ENCODE results near the gene AVL9. TPM values are rescaled to one million over a fixed set of nuclear protein-coding genes. Genes with fewer than 3 reads are reported as not detected.

Gene AVL9
- total and polyA plus RNA-seq, 2 of the 4 experiments (the other 2 are of a cell fraction), result 13.1 to 21.7 TPM

DNA sequence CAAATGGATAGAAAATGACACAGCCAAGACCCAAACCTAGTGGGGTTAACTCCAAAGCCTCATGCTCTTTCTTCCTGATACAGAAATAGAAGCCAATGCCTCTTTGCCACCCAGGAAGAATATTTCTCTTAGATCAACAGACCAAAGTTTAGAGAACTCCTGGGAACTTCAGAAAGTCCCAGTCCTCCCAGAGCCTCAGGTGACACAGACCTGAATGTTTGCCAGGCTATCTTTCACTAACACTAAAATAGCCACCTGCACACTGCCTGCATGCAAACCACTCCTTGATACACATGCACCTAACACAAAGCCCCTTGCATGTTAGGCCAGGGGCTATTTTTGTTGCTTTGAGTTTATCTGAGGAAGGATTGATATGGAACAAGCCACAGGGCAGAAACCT lies 32.8 kb upstream of the AVL9 start:
- ATAC-seq (ENCODE audit: low read depth), result no peak
- CTCF ChIA-PET, result no interaction called here
- intact Hi-C loops (cut with micrococcal nuclease), result no loop called here
- Histone ChIP-seq H3K79me1 (ENCODE audit: low read depth in 1 of 2, low read length in 2 of 2) (no peaks in the 10 kb centered on the region), H3K4me1 (ENCODE audit: control insufficient read depth, insufficient read depth, low read length) (no peaks in the 10 kb centered on the region), H2BK120ac (ENCODE audit: low read depth, low read length) (no peak overlapping the region), H3K36me3 (ENCODE audit: control insufficient read depth, insufficient read depth, low read length) (no peaks in the 10 kb centered on the region), H3K4me2 (ENCODE audit: low read depth, low read length) (no peak overlapping the region), H2BK15ac (ENCODE audit: low read depth, low read length) (no peak overlapping the region), H4K8ac (ENCODE audit: low read depth in 2 of 2, low read length in 2 of 2) (no peak overlapping the region), H2BK5ac (ENCODE audit: low read depth, low read length, poor library complexity, severe bottlenecking) (no peak overlapping the region), H4K20me1 (ENCODE audit: insufficient read depth, low read length) (no peaks in the 10 kb centered on the region), H3K14ac (replicated peaks; ENCODE audit: low read depth, low read length) (no peak overlapping the region), H3K9ac (ENCODE audit: low read depth, low read length) (no peak overlapping the region), H3K4me3 (ENCODE audit: insufficient read depth, low read depth, low read length) (no peak overlapping the region), H3K23ac (ENCODE audit: low read depth, low read length) (no peak overlapping the region), H3K9me3 (ENCODE audit: control insufficient read depth, insufficient read depth, low read length) (no peaks in the 10 kb centered on the region), H3K56ac (ENCODE audit: extremely low read depth, insufficient read depth, low read length) (no peak overlapping the region), H2BK20ac (ENCODE audit: low read depth, low read length) (no peak overlapping the region), H2AK5ac (ENCODE audit: low read depth, low read length) (no peak overlapping the region), H3K27ac (ENCODE audit: insufficient read depth, low read length) (no peak overlapping the region), H3K9me1 (ENCODE audit: insufficient read depth, low read length) (no peaks in the 10 kb centered on the region), H4K91ac (ENCODE audit: insufficient read depth, low read depth, low read length) (no peak overlapping the region), H4K5ac (ENCODE audit: low read depth, low read length) (no peak overlapping the region), H2AFZ (replicated peaks; ENCODE audit: low read length, poor library complexity) (no peak overlapping the region), H3K27me3 (ENCODE audit: control insufficient read depth, insufficient read depth, low read length) (no peaks in the 10 kb centered on the region), H3K18ac (ENCODE audit: low read depth, low read length) (no peak overlapping the region), H2AK9ac (replicated peaks; ENCODE audit: low read depth, low read length, poor library complexity) (peak overlapping the region; percentile 10), H3K4ac (ENCODE audit: low read depth, low read length) (no peak overlapping the region)
- dilution Hi-C loops (cut with HindIII; ENCODE audit: low sequenced_read_pairs, unreplicated experiment), result no loop called here
- in situ Hi-C loops (cut with MboI; ENCODE audit: low sequenced_read_pairs), result no loop called here
- no TSS peak for BruUV-seq (replicated peaks)
- POLR2A ChIA-PET (ENCODE audit: unreplicated experiment), result no interaction called here
- no peak for DNase-seq
- no peak for TF ChIP-seq BHLHE40 (IDR thresholded peaks at IDR 0.05; ENCODE audit: low read depth, low read length)
- TF ChIP-seq, protein P1, sequence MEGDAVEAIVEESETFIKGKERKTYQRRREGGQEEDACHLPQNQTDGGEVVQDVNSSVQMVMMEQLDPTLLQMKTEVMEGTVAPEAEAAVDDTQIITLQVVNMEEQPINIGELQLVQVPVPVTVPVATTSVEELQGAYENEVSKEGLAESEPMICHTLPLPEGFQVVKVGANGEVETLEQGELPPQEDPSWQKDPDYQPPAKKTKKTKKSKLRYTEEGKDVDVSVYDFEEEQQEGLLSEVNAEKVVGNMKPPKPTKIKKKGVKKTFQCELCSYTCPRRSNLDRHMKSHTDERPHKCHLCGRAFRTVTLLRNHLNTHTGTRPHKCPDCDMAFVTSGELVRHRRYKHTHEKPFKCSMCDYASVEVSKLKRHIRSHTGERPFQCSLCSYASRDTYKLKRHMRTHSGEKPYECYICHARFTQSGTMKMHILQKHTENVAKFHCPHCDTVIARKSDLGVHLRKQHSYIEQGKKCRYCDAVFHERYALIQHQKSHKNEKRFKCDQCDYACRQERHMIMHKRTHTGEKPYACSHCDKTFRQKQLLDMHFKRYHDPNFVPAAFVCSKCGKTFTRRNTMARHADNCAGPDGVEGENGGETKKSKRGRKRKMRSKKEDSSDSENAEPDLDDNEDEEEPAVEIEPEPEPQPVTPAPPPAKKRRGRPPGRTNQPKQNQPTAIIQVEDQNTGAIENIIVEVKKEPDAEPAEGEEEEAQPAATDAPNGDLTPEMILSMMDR (conservative IDR thresholded peaks at IDR 0.05; ENCODE audit: low read depth, low read length), result no peak
- no peak for TF ChIP-seq NFE2L2 (IDR thresholded peaks at IDR 0.05; ENCODE audit: low read depth, low read length)
- TF ChIP-seq RCOR1 (IDR thresholded peaks at IDR 0.05; ENCODE audit: insufficient replicate concordance, low read length), result no peak
- no peak for TF ChIP-seq SMC3 (IDR thresholded peaks at IDR 0.05; ENCODE audit: low read depth, low read length)
- no peak for TF ChIP-seq CHD1 (IDR thresholded peaks at IDR 0.05; ENCODE audit: low read depth, low read length)
- no peak for TF ChIP-seq CEBPB (IDR thresholded peaks at IDR 0.05; ENCODE audit: low read depth, low read length)

Measured in IMR-90 (cell line).